HepG2 (cell line): ENCODE data around the gene DPEP3. TPM values are rescaled to one million over a fixed set of nuclear protein-coding genes. Genes with fewer than 3 reads are reported as not detected.

Experiments
- ASH2L ChIP-seq: fragments of 300-600, 200-600 bp; sonication (generic); IDR thresholded peaks from 2 replicates; pipeline ENCODE4 v1.7.0; 2017; ENCODE audit warnings: low read depth, mild to moderate bottlenecking, moderate library complexity, mixed read lengths, low read length; ENCODE audit not compliant: insufficient read length
- ATF5 ChIP-seq: sonication (generic); formaldehyde crosslinking; IDR thresholded peaks from 2 replicates; pipeline ENCODE4 v1.4.0; 2020; ENCODE audit warnings: mild to moderate bottlenecking, low read depth, missing genetic modification reagents
- ATM ChIP-seq: fragments of 450-650 bp; IDR thresholded peaks from 2 replicates; pipeline ENCODE4 v1.7.1; 2017; ENCODE audit warnings: mild to moderate bottlenecking, borderline replicate concordance
- CSRNP1 ChIP-seq: sonication (generic); formaldehyde crosslinking; IDR thresholded peaks from 2 replicates; pipeline ENCODE4 v1.8.1; 2023; ENCODE audit warnings: mild to moderate bottlenecking, missing genetic modification reagents
- FUBP1 ChIP-seq: sonication (generic); formaldehyde crosslinking; IDR thresholded peaks from 2 replicates; pipeline ENCODE4 v1.5.1; 2020; ENCODE audit warnings: missing genetic modification reagents, mild to moderate bottlenecking, borderline replicate concordance
- HOXA5 ChIP-seq: sonication (generic); formaldehyde crosslinking; IDR thresholded peaks from 2 replicates; pipeline ENCODE4 v1.4.0; 2020; ENCODE audit warnings: missing genetic modification reagents
- ZFY ChIP-seq: sonication (generic); formaldehyde crosslinking; IDR thresholded peaks from 2 replicates; pipeline ENCODE4 v1.4.0; 2020; ENCODE audit warnings: missing genetic modification reagents
- ZNF101 ChIP-seq: sonication (generic); formaldehyde crosslinking; IDR thresholded peaks from 2 replicates; pipeline ENCODE4 v1.4.0; 2020; ENCODE audit warnings: mild to moderate bottlenecking, low read depth, missing genetic modification reagents, borderline replicate concordance
- ZNF282 ChIP-seq: fragments of 450-650 bp; IDR thresholded peaks from 2 replicates; pipeline ENCODE4 v1.6.1; 2018; ENCODE audit not compliant: partially characterized antibody
- ZNF329 ChIP-seq: sonication (generic); formaldehyde crosslinking; IDR thresholded peaks from 2 replicates; pipeline ENCODE4 v1.9.0; 2021; ENCODE audit warnings: low read depth, mild to moderate bottlenecking, missing genetic modification reagents
- ZNF549 ChIP-seq: sonication (generic); formaldehyde crosslinking; IDR thresholded peaks from 2 replicates; pipeline ENCODE4 v1.5.0; 2020; ENCODE audit warnings: missing genetic modification reagents
- polyA plus RNA-seq, 8 experiments: library from polyadenylated mRNA; depleted of rRNA in 3 of 8; stranded (reverse) in 7 of 8; unstranded in 1 of 8; fragments of >200 nt; fragmentation: Illumina TruSeq in 4 of 8; extraction: Trizol in 4 of 8; gene quantifications; 2 replicates each; pipeline versions ENCODE4 v1.2.1 to v1.2.3, GENCODE V29; 2011 to 2016; ENCODE audit warnings: low read depth in 4 of 8, missing spikeins in 1 of 8, mixed read lengths in 1 of 8; ENCODE audit not compliant: insufficient read depth in 1 of 8
- total RNA-seq, 5 experiments: library from RNA; depleted of rRNA; stranded (reverse); fragments of >200 nt; fragmentation: Illumina TruSeq; extraction: Trizol; gene quantifications; 2 replicates each; pipeline ENCODE4 v1.2.3, GENCODE V29; 2016; ENCODE audit warnings: low read depth in 1 of 5
- TF ChIP-seq, protein P1 (sequence below), 2 experiments: fragments of 450-650 bp in 1 of 2; sonication (generic) in 1 of 2; formaldehyde crosslinking in 1 of 2; IDR thresholded peaks; 2 replicates each; pipeline versions ENCODE4 v1.6.1 to v1.8.0; 2016 to 2022; ENCODE audit warnings: antibody characterized with exemption in 1 of 2, mild to moderate bottlenecking in 1 of 2, missing genetic modification reagents in 1 of 2
- TF ChIP-seq, protein P2 (sequence below): sonication (generic); formaldehyde crosslinking; IDR thresholded peaks from 2 replicates; pipeline ENCODE4 v1.4.0; 2020; ENCODE audit warnings: mild to moderate bottlenecking, low read depth, missing genetic modification reagents

Gene DPEP3
- total and polyA plus RNA-seq, 2 of the 13 experiments (the other 11 are each of a cell fraction or from before 2014, with no cell fraction given): not detected

GRCh38 chr16:67966549-67967182 lies 13.6 kb downstream of the DPEP3 start (continued):
- TF ChIP-seq ZNF101 (CRISPR knock-in tag) (no peak), ATM (no peak), ASH2L (no peak), FUBP1 (CRISPR knock-in tag) (no peak), ZNF282 (no peak), ZNF549 (CRISPR knock-in tag) (no peak), ZFY (CRISPR knock-in tag) (no peak; the same call in none of the 2 replicates), CSRNP1 (no peak; the same call in 1 of the 2 replicates), ZNF329 (CRISPR knock-in tag) (no peak), ATF5 (no peak), HOXA5 (CRISPR knock-in tag) (no peak)
- TF ChIP-seq, protein P1, sequence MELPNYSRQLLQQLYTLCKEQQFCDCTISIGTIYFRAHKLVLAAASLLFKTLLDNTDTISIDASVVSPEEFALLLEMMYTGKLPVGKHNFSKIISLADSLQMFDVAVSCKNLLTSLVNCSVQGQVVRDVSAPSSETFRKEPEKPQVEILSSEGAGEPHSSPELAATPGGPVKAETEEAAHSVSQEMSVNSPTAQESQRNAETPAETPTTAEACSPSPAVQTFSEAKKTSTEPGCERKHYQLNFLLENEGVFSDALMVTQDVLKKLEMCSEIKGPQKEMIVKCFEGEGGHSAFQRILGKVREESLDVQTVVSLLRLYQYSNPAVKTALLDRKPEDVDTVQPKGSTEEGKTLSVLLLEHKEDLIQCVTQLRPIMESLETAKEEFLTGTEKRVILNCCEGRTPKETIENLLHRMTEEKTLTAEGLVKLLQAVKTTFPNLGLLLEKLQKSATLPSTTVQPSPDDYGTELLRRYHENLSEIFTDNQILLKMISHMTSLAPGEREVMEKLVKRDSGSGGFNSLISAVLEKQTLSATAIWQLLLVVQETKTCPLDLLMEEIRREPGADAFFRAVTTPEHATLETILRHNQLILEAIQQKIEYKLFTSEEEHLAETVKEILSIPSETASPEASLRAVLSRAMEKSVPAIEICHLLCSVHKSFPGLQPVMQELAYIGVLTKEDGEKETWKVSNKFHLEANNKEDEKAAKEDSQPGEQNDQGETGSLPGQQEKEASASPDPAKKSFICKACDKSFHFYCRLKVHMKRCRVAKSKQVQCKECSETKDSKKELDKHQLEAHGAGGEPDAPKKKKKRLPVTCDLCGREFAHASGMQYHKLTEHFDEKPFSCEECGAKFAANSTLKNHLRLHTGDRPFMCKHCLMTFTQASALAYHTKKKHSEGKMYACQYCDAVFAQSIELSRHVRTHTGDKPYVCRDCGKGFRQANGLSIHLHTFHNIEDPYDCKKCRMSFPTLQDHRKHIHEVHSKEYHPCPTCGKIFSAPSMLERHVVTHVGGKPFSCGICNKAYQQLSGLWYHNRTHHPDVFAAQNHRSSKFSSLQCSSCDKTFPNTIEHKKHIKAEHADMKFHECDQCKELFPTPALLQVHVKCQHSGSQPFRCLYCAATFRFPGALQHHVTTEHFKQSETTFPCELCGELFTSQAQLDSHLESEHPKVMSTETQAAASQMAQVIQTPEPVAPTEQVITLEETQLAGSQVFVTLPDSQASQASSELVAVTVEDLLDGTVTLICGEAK (IDR thresholded peaks at IDR 0.05): no peak
- TF ChIP-seq, protein P1 (CRISPR knock-in tag; IDR thresholded peaks at IDR 0.05): no peak
- TF ChIP-seq, protein P2, sequence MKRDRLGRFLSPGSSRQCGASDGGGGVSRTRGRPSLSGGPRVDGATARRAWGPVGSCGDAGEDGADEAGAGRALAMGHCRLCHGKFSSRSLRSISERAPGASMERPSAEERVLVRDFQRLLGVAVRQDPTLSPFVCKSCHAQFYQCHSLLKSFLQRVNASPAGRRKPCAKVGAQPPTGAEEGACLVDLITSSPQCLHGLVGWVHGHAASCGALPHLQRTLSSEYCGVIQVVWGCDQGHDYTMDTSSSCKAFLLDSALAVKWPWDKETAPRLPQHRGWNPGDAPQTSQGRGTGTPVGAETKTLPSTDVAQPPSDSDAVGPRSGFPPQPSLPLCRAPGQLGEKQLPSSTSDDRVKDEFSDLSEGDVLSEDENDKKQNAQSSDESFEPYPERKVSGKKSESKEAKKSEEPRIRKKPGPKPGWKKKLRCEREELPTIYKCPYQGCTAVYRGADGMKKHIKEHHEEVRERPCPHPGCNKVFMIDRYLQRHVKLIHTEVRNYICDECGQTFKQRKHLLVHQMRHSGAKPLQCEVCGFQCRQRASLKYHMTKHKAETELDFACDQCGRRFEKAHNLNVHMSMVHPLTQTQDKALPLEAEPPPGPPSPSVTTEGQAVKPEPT (CRISPR knock-in tag): no peak
